ENCODE results near the gene RNF25.

DNA sequence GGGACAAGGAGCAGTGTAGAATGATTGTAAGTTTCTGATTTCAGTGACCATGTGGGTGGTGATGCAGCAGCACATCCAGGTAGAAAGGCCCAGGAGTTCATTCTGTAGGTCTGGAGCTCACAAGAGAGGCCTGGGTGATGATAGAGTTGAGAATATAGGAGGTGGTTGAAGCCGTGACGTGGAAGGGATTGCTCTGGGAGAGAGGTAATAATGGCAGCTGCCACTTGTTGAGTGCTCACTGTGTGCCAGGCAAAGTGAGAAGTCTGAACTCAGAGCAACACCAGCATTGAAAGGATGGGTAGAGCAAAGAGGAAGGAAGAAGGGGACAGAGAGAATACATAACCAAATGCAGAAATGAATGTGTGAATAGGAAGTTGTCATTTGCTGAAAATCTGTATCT, 42.1 kb upstream of the RNF25 start:
- TF ChIP-seq, protein P1, sequence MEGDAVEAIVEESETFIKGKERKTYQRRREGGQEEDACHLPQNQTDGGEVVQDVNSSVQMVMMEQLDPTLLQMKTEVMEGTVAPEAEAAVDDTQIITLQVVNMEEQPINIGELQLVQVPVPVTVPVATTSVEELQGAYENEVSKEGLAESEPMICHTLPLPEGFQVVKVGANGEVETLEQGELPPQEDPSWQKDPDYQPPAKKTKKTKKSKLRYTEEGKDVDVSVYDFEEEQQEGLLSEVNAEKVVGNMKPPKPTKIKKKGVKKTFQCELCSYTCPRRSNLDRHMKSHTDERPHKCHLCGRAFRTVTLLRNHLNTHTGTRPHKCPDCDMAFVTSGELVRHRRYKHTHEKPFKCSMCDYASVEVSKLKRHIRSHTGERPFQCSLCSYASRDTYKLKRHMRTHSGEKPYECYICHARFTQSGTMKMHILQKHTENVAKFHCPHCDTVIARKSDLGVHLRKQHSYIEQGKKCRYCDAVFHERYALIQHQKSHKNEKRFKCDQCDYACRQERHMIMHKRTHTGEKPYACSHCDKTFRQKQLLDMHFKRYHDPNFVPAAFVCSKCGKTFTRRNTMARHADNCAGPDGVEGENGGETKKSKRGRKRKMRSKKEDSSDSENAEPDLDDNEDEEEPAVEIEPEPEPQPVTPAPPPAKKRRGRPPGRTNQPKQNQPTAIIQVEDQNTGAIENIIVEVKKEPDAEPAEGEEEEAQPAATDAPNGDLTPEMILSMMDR (IDR thresholded peaks at IDR 0.05; ENCODE audit: low read depth, low read length, poor library complexity, severe bottlenecking), result no peak
- TF ChIP-seq EZH2phosphoT487 (IDR thresholded peaks at IDR 0.05; ENCODE audit: borderline replicate concordance, low read length), result no peak
